22Rv1 (cell line): ENCODE results near the gene TKTL2.

Source experiments
- H3K27ac ChIP-seq: fragments of 450-650 bp; 2 replicates; pipeline ENCODE4 v1.5.1; 2017
- ZFX ChIP-seq: fragments of 450-650 bp; IDR thresholded peaks from 2 replicates; pipeline ENCODE4 v1.6.1; 2017; ENCODE audit warnings: antibody characterized with exemption, borderline replicate concordance
- TF ChIP-seq, protein P1 (sequence below): fragments of 450-650 bp; IDR thresholded peaks from 2 replicates; pipeline ENCODE4 v1.5.1; 2017; ENCODE audit warnings: mild to moderate bottlenecking

TKTL2 gene

DNA sequence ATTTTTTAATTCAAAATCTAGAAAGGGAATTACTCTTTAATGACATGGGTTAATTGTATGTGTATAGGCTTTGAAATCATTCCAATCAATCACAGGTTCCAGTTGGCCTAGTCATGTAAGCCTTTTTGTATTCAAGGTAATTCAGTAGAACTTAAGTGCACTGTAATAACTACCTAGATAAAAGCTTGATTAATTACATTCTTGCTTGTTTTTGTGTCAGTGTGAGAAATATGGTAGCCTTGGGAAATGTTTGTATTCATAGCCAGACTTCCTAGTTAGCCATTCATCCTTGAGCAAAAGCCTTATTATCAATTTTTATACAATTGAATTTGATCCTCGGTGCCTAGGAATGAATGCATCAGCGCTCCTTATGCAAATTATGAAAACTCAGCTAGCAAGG is 33.5 kb downstream of the TKTL2 start:
- H3K27ac ChIP-seq, result no peak overlapping the region
- TF ChIP-seq ZFX, result no peak
- TF ChIP-seq, protein P1, sequence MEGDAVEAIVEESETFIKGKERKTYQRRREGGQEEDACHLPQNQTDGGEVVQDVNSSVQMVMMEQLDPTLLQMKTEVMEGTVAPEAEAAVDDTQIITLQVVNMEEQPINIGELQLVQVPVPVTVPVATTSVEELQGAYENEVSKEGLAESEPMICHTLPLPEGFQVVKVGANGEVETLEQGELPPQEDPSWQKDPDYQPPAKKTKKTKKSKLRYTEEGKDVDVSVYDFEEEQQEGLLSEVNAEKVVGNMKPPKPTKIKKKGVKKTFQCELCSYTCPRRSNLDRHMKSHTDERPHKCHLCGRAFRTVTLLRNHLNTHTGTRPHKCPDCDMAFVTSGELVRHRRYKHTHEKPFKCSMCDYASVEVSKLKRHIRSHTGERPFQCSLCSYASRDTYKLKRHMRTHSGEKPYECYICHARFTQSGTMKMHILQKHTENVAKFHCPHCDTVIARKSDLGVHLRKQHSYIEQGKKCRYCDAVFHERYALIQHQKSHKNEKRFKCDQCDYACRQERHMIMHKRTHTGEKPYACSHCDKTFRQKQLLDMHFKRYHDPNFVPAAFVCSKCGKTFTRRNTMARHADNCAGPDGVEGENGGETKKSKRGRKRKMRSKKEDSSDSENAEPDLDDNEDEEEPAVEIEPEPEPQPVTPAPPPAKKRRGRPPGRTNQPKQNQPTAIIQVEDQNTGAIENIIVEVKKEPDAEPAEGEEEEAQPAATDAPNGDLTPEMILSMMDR, result no peak
